HG02763 (cell line): ENCODE data around the gene PPARGC1A.
A peak's percentile ranks its signal among the peaks of the same experiment; 100 is the strongest.

Source experiments
- ATAC-seq: cut with Tn5 transposase; IDR thresholded peaks from one replicate; pipeline ENCODE4 v1.9.1; 2021; ENCODE audit warnings: mild to moderate bottlenecking, moderate library complexity; ENCODE audit not compliant: unreplicated experiment

Gene PPARGC1A

GRCh38 chr4:23889814-23890341, at the start of gene PPARGC1A:
Gene PPARGC1A (minus strand): TSS chr4:23890047. CDS start chr4:23889957, 90 bp downstream.
- no peak for ATAC-seq

- no peak for ATAC-seq
These were observed 48.9 kb upstream of the PPARGC1A start for GRCh38 chr4:23938796-23939195.

- ATAC-seq, result no peak
These were observed 47.3 kb upstream of the PPARGC1A start for GRCh38 chr4:23937173-23937572.

DNA sequence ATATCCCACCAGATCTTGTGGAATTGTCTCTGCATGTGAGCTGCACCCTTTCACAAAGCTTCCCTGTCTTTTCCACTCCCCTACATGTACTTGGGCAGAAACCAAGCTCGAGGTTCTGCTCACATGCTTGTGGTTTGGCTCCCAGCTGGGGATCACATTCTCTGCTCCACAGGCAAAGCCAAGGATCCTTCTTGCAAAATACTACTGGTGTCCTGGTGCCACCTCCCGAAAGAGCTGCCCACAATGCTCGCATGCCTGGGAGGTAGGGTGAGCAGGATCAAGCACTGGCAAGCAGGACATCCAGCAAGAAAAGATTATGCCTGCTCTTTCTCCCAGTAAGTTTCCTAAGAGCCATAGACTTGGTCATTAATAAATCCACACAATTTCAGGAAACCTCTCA, 45.1 kb upstream of the PPARGC1A start:
- ATAC-seq, result no peak

GRCh38 chr4:23934223-23934622, 44.4 kb upstream of the PPARGC1A start:
- no peak for ATAC-seq

DNA sequence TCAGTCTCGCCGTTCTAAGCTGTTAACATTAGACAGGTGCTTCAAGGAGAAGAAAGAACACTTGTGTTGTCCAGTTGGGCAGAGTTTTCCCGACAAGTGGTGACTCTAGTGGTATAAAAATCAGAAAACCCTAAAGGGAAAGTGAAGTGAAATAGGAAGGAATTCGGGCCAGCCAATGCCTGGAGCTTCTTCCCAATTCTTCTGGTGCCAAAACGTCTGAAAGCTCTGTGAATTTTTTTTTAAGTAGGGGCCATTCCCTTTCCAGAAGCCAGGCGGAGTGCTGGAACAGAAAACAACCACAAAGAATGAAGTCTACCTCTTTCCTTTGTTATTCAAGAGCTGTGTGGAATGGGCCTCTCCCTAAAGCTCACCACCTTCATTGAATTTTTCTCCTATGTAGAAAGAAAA, 43.1 kb upstream of the PPARGC1A start:
- no peak for ATAC-seq

- no peak for ATAC-seq
These were observed 42.3 kb upstream of the PPARGC1A start for GRCh38 chr4:23932186-23932585.

DNA sequence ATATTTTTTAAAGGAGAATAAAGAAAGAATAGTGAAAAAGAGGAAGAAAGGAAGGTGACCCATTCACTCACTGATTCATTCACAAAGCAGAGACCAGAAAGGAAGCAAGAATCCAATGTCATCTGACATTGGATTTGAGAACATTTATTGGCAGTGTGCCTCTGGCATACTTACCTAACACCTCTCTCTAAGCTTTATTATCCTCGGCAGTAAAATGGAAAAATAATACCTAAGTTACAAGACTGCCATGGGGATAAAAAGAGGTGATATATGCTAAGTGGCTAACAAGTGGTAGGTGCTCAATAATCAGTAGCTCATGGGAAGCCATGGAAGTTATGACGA, 41.6 kb upstream of the PPARGC1A start:
- ATAC-seq, result no peak

DNA sequence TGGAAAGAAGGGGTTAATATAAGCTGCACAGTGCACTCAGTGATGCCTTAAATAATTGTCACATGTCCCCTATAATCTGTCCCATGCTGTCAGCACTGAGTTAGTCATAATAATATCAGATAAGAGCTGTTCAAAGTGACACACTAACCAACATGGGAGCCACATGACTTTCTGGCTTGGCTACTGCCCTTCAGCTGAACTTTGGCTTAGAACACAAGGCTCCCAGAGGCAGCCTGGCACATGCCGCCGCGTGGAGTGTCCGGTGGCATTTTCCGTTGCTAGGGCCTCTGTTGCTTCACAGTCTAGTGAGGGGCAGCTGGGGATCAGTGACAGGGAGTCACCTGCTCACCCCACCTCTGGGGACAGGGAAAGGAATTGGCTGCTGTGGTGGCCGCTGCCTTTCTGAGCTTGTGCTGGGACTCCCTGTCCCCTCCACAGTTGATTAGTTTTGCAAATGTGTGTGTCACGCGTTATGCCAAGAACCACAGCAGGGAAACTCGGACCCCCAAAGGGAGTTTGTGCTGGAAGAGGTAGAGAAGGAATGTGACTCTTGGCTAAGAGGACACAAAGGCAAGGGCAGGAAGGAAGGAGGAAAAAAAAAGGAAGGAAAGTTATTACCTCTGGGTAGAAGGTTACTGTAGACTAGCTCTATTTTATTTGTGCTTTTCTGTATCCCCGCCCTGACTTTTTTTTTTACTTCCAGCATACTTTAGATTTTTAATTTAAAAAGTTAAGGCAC, 41.1 kb upstream of the PPARGC1A start:
- ATAC-seq, result no peak

- no peak for ATAC-seq
These were observed 39.4 kb upstream of the PPARGC1A start for GRCh38 chr4:23929248-23929647.

DNA sequence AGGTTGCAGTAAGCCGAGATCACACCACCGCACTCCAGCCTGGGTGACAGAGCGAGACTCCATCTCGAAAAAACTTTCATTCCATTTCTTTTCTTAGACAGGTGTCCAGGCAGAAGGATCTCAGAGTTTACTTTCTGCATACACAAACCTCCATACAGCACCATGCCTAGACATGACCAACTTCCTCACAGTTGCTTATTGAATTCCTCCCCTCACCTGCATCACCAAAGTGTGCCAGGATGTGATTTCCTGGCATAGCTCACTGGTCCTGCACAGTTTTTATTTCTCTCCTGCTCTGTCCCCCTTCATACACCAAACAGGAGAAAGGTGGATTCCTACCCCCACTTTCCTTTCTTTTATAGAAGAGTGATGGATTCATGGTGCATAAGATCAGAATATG, 34.7 kb upstream of the PPARGC1A start:
- ATAC-seq, result no peak

- no peak for ATAC-seq
These were observed 34.0 kb upstream of the PPARGC1A start for GRCh38 chr4:23923840-23924239.

DNA sequence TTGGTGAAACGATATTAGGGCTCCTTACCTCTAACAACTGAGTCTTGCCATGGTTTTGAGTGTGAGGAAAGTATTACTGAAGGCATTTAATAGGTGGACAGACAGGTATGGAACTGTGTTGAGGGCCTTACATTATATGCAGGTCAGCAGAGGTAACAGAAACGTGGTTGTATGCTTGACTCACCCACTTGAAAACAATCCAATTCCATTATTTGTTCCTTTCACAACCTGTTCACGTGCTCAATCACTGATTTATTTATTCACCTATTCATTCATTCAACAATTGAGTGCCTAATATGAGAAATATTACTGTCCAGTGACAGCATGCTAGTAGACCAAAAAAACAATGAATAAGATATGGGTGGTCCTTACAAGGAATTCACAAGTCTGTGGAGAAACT, 33.3 kb upstream of the PPARGC1A start:
- ATAC-seq, result no peak

DNA sequence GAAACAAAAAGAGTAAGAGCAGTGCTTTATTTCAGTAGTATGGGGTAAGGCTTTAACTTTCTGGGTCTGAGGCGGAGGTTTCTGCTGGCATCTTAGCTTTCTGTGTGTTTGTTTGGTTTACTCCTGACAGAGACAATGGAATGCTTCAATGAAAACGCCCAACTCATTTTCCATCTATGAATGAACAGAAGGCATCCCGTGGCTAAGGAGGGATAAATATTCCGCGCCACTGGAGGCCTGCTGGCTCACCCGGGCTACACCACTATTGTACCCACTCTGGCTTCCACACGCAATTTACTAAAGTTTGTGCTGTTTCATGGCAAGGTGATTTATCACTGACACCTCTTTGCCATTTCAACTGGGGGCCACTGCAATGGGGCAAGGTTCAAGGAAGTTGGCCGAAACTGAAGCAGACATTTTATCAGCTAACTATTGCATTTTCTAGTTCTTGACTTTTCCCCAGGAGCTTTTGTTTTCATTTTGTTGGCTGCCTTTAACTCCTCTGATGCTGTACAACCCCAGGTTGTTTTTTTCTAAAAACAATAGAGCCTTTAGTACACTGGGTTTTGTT, 32.8 kb upstream of the PPARGC1A start:
- ATAC-seq, result no peak

- no peak for ATAC-seq
These were observed 32.2 kb upstream of the PPARGC1A start for GRCh38 chr4:23922013-23922412.

GRCh38 chr4:23921447-23921845, 31.6 kb upstream of the PPARGC1A start:
- ATAC-seq, result no peak

- no peak for ATAC-seq
These were observed 31.0 kb upstream of the PPARGC1A start for GRCh38 chr4:23920716-23921446.

DNA sequence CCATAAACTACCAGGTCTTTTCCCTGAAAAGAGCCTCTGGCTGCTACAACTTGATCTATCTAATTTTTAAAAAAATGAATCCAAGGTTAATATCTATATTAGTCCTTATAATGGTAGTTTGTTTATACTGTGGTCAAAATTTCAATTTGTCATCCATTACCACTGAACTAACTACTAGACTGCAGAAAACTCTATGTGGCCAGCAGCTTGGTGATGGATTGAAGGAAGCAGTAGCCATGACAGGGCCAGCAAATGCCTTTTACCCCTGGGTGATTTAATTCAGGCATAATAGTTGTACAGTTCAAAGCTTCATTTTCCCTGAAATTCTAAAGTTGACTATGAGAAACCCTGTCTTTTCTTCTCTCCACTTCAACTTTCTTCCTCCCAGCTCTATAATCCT, 30.4 kb upstream of the PPARGC1A start:
- ATAC-seq, result no peak

GRCh38 chr4:23916282-23916681, 26.4 kb upstream of the PPARGC1A start:
- ATAC-seq, result no peak

DNA sequence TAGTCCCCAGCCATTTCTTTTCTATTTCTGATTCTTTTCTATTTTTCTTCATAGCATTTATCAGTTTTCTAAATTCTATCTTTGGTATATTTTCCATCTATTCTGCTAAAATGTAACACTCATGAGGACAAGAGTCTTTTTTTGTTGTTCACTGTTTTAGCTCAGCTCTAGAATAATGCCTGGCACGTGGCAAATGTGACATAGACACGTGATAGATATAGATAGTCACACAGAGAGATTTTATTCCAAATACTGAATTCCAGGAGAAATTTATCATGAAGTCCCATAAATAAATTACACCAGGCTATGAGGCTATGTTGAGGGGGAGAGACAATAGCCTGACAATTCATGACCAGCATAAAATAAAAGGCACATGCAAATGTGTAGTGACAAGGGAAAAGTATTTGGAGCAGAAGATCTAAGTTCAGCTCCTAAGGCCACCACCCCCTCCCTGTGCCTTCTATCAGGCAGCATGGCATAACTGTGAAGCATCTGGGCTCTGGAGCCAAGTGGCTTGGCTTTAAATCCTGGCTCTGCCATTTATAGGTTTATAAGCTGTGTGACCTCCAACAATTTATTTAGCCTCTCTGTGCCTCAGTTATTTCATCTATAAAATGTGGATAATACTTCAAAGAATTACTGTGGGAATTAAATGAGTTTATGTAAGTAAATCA, 25.7 kb upstream of the PPARGC1A start:
- ATAC-seq, result no peak

DNA sequence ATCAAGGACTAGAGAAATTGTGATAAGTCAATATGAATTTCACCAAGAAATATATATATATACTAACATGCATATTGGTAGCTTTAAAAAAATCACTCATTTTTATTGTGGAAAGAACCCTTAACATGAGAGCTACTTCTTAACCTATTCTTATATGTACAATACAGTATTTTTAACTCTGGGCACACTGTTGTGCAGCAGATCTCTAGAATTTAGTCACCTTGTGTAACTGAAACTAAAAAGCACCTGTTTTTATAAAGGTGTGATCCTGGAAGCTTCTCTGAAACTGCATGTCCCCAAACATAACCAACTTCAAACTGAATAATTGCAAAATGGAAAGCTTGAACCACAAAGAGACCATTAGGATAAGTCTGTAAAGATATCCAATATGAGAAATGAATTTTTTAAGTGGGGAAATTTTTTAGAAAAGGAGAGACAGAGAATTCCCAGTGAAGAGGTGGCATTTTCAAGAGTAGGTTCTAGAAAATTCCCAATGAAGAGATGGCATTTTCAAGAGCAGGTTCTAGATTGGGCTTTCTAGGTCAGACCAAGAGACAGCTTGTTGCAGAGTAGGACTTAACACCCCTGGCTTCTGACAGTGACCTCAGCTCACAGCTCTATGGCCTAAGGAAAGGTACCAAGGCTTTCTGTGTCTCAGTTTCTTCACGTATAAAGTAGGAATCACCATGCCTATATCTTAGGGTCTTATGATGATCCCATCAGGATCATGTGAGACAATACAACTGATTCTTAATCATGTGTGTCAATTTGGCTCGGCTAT, 22.0 kb upstream of the PPARGC1A start:
- peak; percentile 72 for ATAC-seq
